Mucosa of stomach (tissue), 1 donor: Measurements from ENCODE around the gene TRIP13.
"Not testable (repeated sequence)": the region's sequence is repeated elsewhere in the genome, so short reads cannot be mapped to it uniquely, and the experiment has no call there.

Source experiments
- H3K27me3 ChIP-seq: one replicate; pipeline ENCODE4 v1.7.0; 2013; ENCODE audit warnings: mild to moderate bottlenecking, low read length; ENCODE audit not compliant: control insufficient read depth, insufficient read depth
- H3K36me3 ChIP-seq: one replicate; pipeline ENCODE4 v1.7.0; 2013; ENCODE audit warnings: low read length; ENCODE audit not compliant: control insufficient read depth, insufficient read depth
- H3K4me1 ChIP-seq: one replicate; pipeline ENCODE4 v1.7.0; 2013; ENCODE audit warnings: mild to moderate bottlenecking, low read length; ENCODE audit not compliant: control insufficient read depth, insufficient read depth
- H3K4me3 ChIP-seq: one replicate; pipeline ENCODE4 v1.7.0; 2013; ENCODE audit warnings: low read length
- H3K9ac ChIP-seq: one replicate; pipeline ENCODE4 v1.7.0; 2013; ENCODE audit warnings: mild to moderate bottlenecking, low read length, moderate library complexity
- H3K9me3 ChIP-seq: one replicate; pipeline ENCODE4 v1.7.0; 2013; ENCODE audit warnings: mild to moderate bottlenecking, low read length, moderate library complexity; ENCODE audit not compliant: control insufficient read depth
- donor health status: Pancreatic carcinoma.

The TRIP13 gene

GRCh38 chr5:932151-932627 lies 39.5 kb downstream of the TRIP13 start:
- Histone ChIP-seq H3K9ac (no peak overlapping the region), H3K9me3 (no peaks in the 10 kb centered on the region), H3K4me3 (no peak overlapping the region), H3K4me1 (no peaks in the 10 kb centered on the region), H3K27me3 (peaks cover 7% of the 10 kb centered on the region), H3K36me3 (no peaks in the 10 kb centered on the region)

DNA sequence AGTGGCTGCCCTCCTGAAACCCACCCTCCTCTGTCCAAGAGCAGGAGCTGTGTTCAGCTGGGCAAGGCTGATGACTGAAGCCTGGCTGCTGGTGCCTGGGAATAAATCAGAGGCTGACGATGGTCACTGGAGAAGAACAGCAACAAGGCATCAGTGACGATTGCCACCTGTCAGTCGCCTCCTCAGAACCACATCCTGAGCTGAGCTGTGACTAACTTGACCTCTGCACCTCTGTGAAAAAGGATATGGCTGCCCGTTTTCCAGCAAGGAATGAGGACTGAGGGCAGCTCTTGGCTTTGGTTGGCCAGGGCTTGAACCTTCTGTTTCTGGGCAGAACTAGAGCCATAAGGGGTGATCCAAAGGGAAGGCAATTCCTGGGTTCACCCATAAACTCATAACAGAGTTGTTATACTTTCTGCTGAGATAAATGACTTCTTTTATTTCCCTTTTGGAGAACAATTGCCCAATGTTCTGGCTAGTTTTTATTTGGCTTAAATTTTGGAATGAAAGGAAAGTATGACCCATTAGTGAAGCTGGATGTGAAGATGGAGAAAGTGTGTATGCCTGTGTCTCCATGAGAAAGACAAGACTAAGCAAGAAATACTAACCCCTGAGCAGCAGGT lies 40.1 kb downstream of the TRIP13 start:
- Histone ChIP-seq H3K9me3 (no peaks in the 10 kb centered on the region), H3K9ac (no peak overlapping the region), H3K4me3 (no peak overlapping the region), H3K4me1 (no peaks in the 10 kb centered on the region), H3K36me3 (no peaks in the 10 kb centered on the region), H3K27me3 (peaks cover 3% of the 10 kb centered on the region)

- no peak overlapping the region for H3K9ac ChIP-seq
- no peaks in the 10 kb centered on the region for H3K27me3 ChIP-seq
- no peaks in the 10 kb centered on the region for H3K4me1 ChIP-seq
- no peaks in the 10 kb centered on the region for H3K36me3 ChIP-seq
- no peaks in the 10 kb centered on the region for H3K9me3 ChIP-seq
- no peak overlapping the region for H3K4me3 ChIP-seq
Observed at GRCh38 chr5:933251-933861, 40.7 kb downstream of the TRIP13 start.

DNA sequence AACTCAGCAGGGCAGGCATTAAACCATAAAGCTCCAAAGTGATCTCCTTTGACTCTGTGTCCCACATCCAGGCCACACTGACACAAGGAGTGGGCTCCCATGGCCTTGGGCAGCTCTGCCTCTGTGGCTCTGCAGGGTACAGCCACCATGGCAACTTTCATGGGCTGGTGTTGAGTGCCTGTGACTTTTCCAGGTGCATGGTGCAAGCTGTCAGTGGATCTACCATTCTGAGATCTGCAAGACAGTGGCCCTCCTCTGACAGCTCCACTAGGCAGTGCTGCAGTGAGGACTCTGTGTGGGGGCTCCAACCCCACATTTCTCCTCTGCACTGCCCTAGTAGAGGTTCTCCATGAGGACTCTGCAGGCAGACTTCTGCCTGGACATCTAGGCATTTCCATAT lies 41.3 kb downstream of the TRIP13 start:
- not testable (repeated sequence) for H3K36me3 ChIP-seq, H3K9ac ChIP-seq, H3K4me1 ChIP-seq, H3K27me3 ChIP-seq, H3K4me3 ChIP-seq, H3K9me3 ChIP-seq

DNA sequence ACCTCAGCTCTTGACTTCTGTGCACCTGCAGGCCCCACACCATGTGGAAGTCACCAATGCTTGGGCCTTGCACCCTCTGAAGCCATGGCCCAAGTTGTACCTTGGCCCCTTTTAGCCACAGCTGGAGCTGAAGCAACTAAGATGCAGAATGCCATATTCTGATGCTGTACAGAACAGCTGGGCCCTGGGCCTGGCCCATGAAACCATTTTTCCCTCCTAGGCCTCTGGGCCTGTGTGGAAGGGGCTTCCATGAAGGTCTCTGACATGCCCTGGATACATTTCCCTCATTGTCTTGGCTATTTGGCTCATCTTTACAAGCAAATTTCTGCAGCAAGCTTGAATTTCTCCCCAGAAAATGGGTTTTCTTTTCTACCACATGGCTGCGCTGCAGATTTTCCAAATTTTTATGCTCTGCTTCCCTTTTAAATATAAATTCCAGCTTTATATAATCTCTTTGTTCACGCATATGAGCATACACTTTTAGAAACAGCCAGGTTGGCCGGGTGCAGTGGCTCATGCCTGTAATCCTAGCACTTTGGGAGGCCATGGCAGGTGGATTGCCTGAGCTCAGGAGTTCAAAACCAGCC lies 41.8 kb downstream of the TRIP13 start:
- H3K36me3 ChIP-seq, H3K9me3 ChIP-seq, H3K4me3 ChIP-seq, H3K4me1 ChIP-seq, H3K9ac ChIP-seq, H3K27me3 ChIP-seq: not testable (repeated sequence)

DNA sequence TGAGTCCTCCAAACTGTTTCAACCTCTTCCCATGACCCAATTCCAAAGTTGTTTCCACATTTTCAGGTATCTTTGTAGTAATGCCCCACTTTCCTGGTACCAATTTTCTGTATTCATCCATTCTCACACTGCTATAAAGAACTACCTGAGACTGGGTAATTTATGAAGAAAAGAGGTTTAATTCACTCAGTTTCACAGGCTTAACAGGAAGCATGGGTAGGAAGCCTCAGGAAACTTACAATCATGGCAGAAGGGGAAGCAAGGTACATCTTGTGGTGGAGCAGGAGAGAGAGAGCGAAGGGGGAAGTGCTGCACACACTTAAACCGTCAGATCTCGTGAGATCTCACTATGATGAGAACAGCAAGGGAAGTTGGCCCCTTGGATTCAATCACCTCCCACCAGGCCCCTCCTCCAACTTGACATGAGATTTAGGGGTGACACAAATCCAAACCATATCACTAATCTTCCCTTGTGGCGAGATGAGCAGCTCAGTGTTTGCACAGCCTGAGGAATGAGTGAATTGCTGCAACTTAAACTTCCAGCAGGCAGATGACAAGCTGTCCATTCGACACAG lies 42.9 kb downstream of the TRIP13 start:
- Histone ChIP-seq H3K4me3 (no peak overlapping the region), H3K9ac (no peak overlapping the region), H3K27me3 (no peaks in the 10 kb centered on the region), H3K4me1 (no peaks in the 10 kb centered on the region), H3K9me3 (no peaks in the 10 kb centered on the region), H3K36me3 (no peaks in the 10 kb centered on the region)

DNA sequence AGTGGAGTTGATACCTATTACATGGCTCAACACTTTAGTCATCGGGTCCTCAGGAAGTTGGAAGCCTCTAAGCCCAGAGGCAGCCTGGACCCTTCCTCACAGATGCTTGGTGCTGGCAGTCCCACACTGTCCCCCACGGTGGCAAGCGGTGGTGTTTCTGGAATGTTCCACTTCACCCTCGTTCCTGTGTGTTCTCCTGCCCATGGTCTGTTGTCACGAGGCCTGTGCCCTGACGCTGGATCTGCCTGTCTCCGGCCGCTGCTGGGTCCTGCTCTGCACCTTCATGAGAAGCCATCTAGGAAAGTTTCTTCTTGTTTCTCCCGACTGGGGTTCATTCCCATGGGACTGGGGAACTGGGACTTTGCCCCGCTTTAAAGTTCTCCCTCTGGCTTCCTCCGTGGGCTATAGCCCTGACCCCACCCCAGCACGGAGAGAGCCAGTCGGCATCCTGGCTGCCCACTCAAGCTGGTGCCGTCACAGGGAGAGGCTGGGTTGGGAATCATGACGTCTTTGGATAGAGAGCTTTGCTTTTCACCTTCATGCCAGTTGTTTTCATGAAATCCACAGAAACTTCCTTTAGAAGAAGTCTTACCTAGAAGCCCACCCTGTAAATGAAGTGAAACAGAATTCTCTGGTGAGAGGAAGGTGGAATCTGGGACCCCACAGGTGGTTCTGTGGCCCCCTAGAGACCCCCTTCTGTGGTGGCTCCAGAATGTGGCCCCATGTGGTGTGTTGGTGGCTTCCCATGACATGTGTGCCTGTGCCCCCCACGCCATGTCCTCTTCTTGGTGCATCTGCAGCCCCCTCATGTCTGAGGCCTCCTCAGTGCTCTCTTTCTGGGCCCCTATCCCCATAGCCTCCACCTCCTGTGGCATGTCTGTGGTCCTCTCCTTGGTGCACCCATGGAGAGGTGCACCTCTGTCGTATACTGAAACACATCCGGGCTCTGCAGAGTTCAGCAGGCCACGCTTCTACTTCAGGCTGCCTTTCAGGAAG lies 43.8 kb downstream of the TRIP13 start:
- no peaks in the 10 kb centered on the region for H3K36me3 ChIP-seq
- H3K27me3 ChIP-seq, result no peaks in the 10 kb centered on the region
- no peaks in the 10 kb centered on the region for H3K9me3 ChIP-seq

DNA sequence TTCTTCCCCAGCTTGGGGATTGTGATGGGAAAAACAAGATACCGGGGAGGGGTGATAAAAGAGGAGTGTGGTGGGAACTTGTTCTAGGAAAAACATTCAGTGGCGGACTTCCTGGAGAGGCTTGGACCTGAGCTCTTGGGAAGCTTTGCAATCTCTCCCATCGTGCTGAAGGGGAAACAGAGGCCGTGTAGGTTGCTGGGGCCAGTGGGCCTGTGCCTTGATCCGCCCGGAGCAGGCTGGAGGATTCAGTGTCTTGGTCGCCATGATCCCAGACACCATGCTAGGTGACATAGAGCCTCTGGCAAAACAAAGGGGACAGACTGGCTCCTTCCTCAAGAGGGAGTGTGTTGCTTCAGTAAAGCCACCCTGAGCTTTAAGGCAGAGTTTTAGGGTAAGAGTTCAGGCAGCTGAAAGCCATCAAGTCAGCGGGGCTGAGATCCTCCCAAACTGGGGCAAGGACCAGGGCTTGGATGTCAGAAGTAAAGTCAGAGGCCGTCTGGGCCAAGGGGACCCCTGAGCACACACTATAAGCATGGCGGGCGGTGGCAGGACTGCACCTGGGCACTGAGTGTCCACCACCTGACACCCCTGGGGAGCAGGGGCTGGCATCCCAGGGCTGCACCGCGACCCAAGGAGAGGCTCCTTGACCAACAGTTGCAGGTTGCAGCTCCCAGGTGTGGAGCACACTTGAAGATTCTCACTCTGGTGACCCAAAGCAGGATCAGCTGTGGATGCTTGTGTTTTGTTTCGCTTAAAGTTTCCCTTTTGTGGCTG lies 44.7 kb downstream of the TRIP13 start:
- Histone ChIP-seq H3K9me3 (no peaks in the 10 kb centered on the region), H3K27me3 (no peaks in the 10 kb centered on the region), H3K4me1 (no peaks in the 10 kb centered on the region), H3K9ac (no peak overlapping the region), H3K4me3 (no peak overlapping the region), H3K36me3 (no peaks in the 10 kb centered on the region)

More for the DNA sequence above, 43.8 kb downstream of the TRIP13 start:
- Histone ChIP-seq H3K4me1 (no peaks in the 10 kb centered on the region), H3K4me3 (no peak overlapping the region), H3K9ac (no peak overlapping the region)

DNA sequence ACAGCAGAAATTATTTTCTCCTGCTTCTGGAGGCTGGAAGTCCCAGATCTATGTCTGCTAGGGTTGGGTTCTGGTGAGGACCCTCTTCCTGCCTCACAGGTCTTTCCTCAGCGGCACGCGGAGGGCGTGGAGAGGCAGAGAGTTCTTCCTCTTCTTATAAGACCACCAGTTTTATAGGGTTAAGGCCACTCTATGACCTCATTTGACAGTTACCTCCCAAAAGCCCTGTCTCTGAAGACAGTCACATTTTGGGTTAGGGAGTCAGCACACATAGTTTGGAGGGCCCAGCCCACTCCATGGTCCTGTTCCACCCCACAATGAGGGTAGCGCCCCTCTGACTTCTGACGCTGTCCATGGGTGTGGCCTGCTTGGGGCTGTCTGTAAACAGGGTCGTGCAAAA lies 46.7 kb downstream of the TRIP13 start:
- Histone ChIP-seq H3K9ac (no peak overlapping the region), H3K4me1 (no peaks in the 10 kb centered on the region), H3K27me3 (peaks cover 3% of the 10 kb centered on the region), H3K9me3 (no peaks in the 10 kb centered on the region), H3K4me3 (no peak overlapping the region), H3K36me3 (no peaks in the 10 kb centered on the region)

GRCh38 chr5:940741-941140 lies 48.1 kb downstream of the TRIP13 start:
- H3K36me3 ChIP-seq, H3K4me3 ChIP-seq, H3K9me3 ChIP-seq, H3K9ac ChIP-seq, H3K4me1 ChIP-seq: not testable (repeated sequence)
- H3K27me3 ChIP-seq, result peaks cover 15% of the 10 kb centered on the region

DNA sequence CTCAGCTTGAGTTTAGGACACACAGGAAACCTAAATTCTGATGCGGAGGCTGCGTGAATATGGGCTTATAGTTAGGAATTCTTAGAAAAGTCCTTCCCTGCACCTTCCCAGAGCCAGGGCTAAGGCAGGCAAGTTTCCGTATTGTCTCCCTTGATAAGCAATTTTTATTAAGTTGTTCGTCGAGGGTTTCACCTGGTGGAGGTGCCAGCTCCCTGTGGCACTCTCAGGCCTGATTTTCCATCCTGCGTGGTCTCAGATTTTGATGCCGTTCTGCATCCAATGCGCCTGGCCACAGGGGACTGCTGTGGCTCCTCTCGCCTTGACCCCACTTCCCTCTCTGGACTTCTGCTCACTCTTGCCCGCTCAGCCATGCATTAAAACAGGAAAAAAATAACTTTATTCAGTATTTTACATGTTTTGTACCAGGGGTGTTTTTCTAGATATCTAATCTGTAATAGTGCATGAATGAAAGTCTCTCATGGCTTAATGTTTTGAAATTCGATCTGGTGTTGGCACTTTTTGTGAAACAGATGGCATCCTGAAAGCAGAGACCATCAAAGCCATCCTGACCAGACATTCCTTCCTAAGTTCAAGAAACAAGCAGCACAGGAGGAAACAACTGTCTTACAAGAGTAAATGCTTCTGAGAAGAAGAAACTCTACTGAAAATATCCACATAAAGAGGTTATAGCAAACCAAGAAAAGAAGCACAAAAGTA lies 50.7 kb downstream of the TRIP13 start:
- Histone ChIP-seq H3K9me3 (no peaks in the 10 kb centered on the region), H3K36me3 (no peaks in the 10 kb centered on the region), H3K27me3 (peaks cover 36% of the 10 kb centered on the region), H3K9ac (no peak overlapping the region), H3K4me1 (no peaks in the 10 kb centered on the region), H3K4me3 (no peak overlapping the region)
